Activated B cell treated with CpG ODN at 0.5 μM for 24 hours (primary cell): ENCODE results near the gene FHIT. TPM values are rescaled to one million over a fixed set of nuclear protein-coding genes. Genes with fewer than 3 reads are reported as not detected.

ENCODE experiments used
- ATAC-seq: fragments of 200-7000 bp; cut with Tn5 transposase; one replicate; pipeline ENCODE4 v1.10.0; 2021; ENCODE audit warnings: low read depth, mild to moderate bottlenecking, moderate library complexity
- CTCF ChIA-PET: fragments of 350-600 bp; sonication (Branson Sonifier 250); formaldehyde crosslinking; loops from one replicate; lab custom pipeline; 2021; ENCODE audit warnings: antibody characterized with exemption; lab: Charles Lee
- POLR2A ChIA-PET: fragments of 350-600 bp; sonication (Branson Sonifier 250); formaldehyde crosslinking; loops from one replicate; lab custom pipeline; 2021; ENCODE audit warnings: antibody characterized with exemption; lab: Charles Lee
- DNase-seq: peaks from one replicate; pipeline ENCODE4 v3.0.0; 2022
- H3K27ac Mint-ChIP-seq: one replicate; pipeline ENCODE4 v1.8.0; 2020; ENCODE audit warnings: mixed read lengths
- H3K27me3 Mint-ChIP-seq: one replicate; pipeline ENCODE4 v1.8.0; 2021; ENCODE audit warnings: mixed read lengths
- H3K36me3 Mint-ChIP-seq: one replicate; pipeline ENCODE4 v1.8.0; 2021; ENCODE audit warnings: low read depth, mixed read lengths
- H3K4me1 Mint-ChIP-seq: one replicate; pipeline ENCODE4 v1.8.0; 2021; ENCODE audit warnings: mixed read lengths
- H3K4me3 Mint-ChIP-seq: one replicate; pipeline ENCODE4 v1.8.0; 2020; ENCODE audit warnings: mild to moderate bottlenecking, mixed read lengths
- H3K9me3 Mint-ChIP-seq: one replicate; pipeline ENCODE4 v1.8.0; 2020; ENCODE audit warnings: mixed read lengths
- intact Hi-C: fragments of 100-400 bp; cut with micrococcal nuclease; formaldehyde crosslinking; loops from one replicate; pipeline ENCODE4 v1.15.1; 2024
- total RNA-seq: library from RNA; stranded (reverse); gene quantifications from 2 replicates; pipeline ENCODE4 v1.2.3, GENCODE V29; 2022
- TF ChIP-seq, protein P1 (sequence below): fragments of 200-600 bp; IDR thresholded peaks from one replicate; pipeline ENCODE4 v1.8.0; 2022; ENCODE audit warnings: antibody characterized with exemption, mild to moderate bottlenecking

FHIT gene
- total RNA-seq, 1 donor from 2014 or later: 5.5 TPM

GRCh38 chr3:60206206-60206605, 1045.0 kb downstream of the FHIT start:
- H3K9me3 Mint-ChIP-seq: peaks cover 6% of the 10 kb centered on the region
- ATAC-seq: no peak
- H3K4me1 Mint-ChIP-seq: peaks cover 3% of the 10 kb centered on the region
- H3K27me3 Mint-ChIP-seq: no peaks in the 10 kb centered on the region
- CTCF ChIA-PET: no interaction called here
- DNase-seq: no peak
- TF ChIP-seq, protein P1, sequence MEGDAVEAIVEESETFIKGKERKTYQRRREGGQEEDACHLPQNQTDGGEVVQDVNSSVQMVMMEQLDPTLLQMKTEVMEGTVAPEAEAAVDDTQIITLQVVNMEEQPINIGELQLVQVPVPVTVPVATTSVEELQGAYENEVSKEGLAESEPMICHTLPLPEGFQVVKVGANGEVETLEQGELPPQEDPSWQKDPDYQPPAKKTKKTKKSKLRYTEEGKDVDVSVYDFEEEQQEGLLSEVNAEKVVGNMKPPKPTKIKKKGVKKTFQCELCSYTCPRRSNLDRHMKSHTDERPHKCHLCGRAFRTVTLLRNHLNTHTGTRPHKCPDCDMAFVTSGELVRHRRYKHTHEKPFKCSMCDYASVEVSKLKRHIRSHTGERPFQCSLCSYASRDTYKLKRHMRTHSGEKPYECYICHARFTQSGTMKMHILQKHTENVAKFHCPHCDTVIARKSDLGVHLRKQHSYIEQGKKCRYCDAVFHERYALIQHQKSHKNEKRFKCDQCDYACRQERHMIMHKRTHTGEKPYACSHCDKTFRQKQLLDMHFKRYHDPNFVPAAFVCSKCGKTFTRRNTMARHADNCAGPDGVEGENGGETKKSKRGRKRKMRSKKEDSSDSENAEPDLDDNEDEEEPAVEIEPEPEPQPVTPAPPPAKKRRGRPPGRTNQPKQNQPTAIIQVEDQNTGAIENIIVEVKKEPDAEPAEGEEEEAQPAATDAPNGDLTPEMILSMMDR: no peak
- no peaks in the 10 kb centered on the region for H3K36me3 Mint-ChIP-seq
- no peak overlapping the region for H3K4me3 Mint-ChIP-seq
- no peak overlapping the region for H3K27ac Mint-ChIP-seq
- intact Hi-C loops: no loop called here
- POLR2A ChIA-PET: no interaction called here

DNA sequence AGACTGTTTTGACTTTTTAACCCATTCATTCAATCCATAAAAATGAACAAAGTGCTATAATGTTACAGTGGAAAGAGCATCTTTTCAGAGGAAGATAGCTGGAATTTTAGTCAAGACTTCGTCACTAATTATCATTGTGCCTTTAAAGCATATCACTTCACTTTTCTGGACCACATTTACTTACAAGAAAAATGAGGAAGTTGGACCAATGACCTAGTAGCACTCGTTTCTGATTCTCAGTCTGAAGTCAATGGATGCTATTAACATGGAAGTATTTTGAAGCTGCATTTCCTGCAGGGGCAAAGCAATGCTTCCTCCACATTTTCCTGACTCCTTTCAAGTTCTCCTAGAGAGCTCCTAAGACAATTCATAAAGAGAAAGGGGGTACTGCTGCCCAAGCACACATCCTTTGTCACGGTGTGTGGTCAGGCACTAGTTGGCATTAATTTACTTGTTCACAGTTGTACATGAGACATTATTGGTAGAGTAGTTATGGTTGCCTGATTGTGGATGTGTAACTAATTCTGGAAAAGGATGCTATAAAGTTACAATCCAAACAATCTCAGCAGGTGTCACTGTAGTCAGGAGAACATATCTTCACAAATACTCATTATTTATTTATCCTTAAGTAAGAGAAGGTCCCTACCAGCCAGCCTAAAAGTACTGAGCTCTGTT, 1049.1 kb downstream of the FHIT start:
- TF ChIP-seq, protein P1: no peak
- no peak overlapping the region for H3K27ac Mint-ChIP-seq

DNA sequence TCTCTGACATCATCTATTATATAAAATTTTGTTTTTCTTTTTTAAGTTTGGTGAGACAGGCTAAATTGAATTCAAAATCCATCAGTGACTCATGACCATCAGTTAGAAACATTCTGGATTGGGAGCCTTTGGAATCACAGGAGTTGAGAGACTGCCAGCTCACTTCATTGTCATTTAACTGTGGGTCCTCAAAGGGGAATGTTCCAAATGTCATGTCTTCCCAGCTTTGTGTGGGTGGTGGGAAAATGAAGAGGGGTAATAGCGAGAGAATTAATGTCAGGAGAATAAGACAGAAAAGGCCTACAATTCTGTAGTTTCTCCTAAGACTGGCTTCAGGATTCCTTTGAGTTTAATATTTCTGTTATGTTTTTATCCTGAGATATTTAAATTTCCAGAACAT, 1051.9 kb downstream of the FHIT start:
- ChIA-PET CTCF (no interaction called here), POLR2A (no interaction called here)
- intact Hi-C loops: no loop called here
- Mint-ChIP-seq H3K27me3 (no peaks in the 10 kb centered on the region), H3K4me1 (peaks cover 3% of the 10 kb centered on the region), H3K4me3 (no peak overlapping the region), H3K27ac (no peak overlapping the region), H3K36me3 (no peaks in the 10 kb centered on the region), H3K9me3 (peaks cover 3% of the 10 kb centered on the region)
- TF ChIP-seq, protein P1: no peak
- ATAC-seq (no peak), DNase-seq (no peak)

More for the DNA sequence above, 1049.1 kb downstream of the FHIT start:
- Mint-ChIP-seq H3K27me3 (no peaks in the 10 kb centered on the region), H3K4me1 (peaks cover 3% of the 10 kb centered on the region), H3K36me3 (no peaks in the 10 kb centered on the region), H3K9me3 (peaks cover 3% of the 10 kb centered on the region), H3K4me3 (no peak overlapping the region)
- intact Hi-C loops: no loop called here
- DNase-seq (no peak), ATAC-seq (no peak)
- ChIA-PET CTCF (no interaction called here), POLR2A (no interaction called here)

DNA sequence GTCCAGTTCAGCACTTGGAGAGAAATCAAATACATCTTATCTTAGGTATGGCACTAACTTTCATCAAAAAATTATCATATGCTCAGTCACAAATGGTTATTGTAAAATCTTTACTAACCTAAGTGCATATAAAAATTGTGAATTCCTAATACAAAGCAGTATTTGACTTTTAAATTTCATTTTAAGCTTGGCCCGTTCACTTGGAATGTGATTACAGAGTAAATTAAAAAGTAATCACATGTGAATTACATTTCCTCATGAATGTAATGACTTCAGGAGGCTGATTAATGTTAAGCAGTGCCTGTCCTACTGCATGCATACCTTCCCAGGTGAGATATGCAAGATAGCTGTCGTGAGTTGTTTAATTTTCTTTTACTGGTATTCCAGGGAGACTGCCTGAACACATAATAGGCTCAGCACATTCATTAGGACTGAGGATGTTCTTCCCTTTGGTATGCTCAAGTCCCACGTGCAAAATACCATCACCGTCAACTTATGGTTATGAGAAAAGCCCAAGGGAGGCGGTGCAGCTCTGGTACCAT, 1053.0 kb downstream of the FHIT start:
- ChIA-PET POLR2A (no interaction called here), CTCF (no interaction called here)
- H3K27me3 Mint-ChIP-seq: no peaks in the 10 kb centered on the region
- no peak overlapping the region for H3K27ac Mint-ChIP-seq
- intact Hi-C loops: no loop called here
- peaks cover 3% of the 10 kb centered on the region for H3K4me1 Mint-ChIP-seq
- TF ChIP-seq, protein P1: no peak
- no peak for DNase-seq
- peaks cover 3% of the 10 kb centered on the region for H3K9me3 Mint-ChIP-seq
- no peak for ATAC-seq
- no peak overlapping the region for H3K4me3 Mint-ChIP-seq
- H3K36me3 Mint-ChIP-seq: no peaks in the 10 kb centered on the region

DNA sequence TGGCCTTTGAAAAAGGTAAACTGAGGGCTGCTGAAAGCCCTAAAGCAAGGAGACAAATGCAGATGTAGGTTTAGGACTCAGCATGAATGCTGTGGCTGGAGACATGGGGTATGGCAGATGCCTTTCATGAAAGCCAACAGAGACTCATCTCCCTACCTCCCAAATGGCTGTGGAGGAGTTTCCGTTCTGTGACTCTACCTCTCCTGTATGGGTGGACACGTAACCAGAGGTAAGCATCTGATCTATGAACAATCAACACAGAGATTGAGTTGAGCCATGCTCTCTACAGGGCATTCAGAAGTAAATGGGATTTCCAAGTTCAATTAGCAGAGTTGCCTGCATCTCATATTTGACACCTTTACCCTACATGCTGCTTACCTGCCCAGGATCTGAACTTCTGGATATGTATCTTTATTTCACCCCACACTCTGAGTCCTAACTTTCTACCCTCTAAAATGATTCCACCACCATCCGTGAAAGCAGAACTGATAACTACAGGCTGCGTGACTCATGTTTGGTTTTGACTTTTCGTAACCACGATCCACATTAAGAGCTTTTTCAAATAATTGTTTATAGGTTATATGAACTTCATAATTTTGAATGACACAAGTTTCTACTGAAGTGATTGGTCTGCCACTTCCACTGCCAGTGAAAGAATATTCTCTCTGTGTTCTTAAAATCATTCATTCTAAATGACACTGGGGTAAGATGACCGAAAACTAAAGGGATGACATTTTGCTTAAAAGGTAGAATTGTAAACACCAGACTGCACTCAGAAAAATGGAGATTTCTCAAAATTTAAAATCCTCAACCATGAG, 1058.7 kb downstream of the FHIT start:
- Mint-ChIP-seq H3K4me1 (no peaks in the 10 kb centered on the region), H3K9me3 (no peaks in the 10 kb centered on the region), H3K27ac (no peak overlapping the region), H3K36me3 (no peaks in the 10 kb centered on the region), H3K27me3 (peaks cover 2% of the 10 kb centered on the region), H3K4me3 (no peak overlapping the region)
- ChIA-PET CTCF (no interaction called here), POLR2A (no interaction called here)
- no peak for ATAC-seq
- DNase-seq: no peak
- intact Hi-C loops: no loop called here
- TF ChIP-seq, protein P1: no peak
